Stimulated activated CD8-positive, alpha-beta memory T cell treated with anti-CD3 and anti-CD28 coated beads, Interleukin-4, amount 100 ng/mL, for 4 hours (primary cell): ENCODE results near the gene FBXO46.
"Not testable (repeated sequence)": the region's sequence is repeated elsewhere in the genome, so short reads cannot be mapped to it uniquely, and the experiment has no call there.

Experiments used
- DNase-seq, 2 donors: peaks; one replicate each; pipeline ENCODE4 v3.0.0-alpha.2; 2020; ENCODE audit warnings: low read depth in 2 of 2, low spot score in 1 of 2

FBXO46 gene

GRCh38 chr19:45685045-45685444 lies 45.7 kb downstream of the FBXO46 start:
- DNase-seq, result not testable (repeated sequence)

DNA sequence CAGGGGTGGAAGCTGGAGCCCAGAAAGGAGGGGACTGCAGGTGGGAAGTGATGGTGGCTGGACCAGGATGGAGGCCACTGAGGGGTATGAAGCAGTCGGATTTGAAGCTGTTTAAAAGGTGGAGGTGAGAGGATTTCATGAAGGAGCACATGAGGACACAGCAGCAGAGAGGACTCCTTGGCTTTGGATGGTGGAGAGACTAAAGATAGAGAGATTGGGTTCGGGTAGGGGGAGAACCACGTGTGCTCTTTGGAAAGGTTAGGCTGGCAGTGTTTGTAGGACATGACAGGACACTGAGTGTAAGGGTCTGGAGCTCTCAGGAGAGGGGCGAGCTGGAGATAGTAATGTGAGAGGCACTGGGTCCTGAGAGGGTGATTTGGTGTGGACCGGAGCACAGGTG lies 47.8 kb downstream of the FBXO46 start:
- DNase-seq, result no peak

GRCh38 chr19:45682117-45682516 lies 48.6 kb downstream of the FBXO46 start:
- no peak for DNase-seq

GRCh38 chr19:45681391-45682015 lies 49.2 kb downstream of the FBXO46 start:
- DNase-seq, result peak in 1 of 2 donors; percentile 61

GRCh38 chr19:45677351-45678230 lies 53.1 kb downstream of the FBXO46 start:
- peak; percentile 66 to 71 for DNase-seq

DNA sequence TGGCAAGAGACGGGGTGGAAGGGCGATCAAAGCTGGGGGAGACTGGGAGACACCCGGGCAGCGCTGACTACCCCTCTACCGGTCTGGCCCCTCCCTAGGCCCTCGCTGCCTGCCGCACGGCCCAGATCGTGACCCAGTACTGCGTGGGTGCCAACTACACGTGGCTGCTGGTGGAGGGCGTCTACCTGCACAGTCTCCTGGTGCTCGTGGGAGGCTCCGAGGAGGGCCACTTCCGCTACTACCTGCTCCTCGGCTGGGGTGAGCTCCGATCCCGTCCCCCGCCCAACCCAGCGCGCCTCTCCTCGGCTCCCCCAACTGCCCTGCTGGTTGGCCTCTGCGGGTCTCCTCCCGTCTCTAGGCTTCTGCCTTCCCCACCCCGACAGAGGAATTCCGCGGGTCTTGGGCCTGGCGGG lies 53.8 kb downstream of the FBXO46 start:
- DNase-seq, result peak in 1 of 2 donors; percentile 66

- DNase-seq, result no peak
Measured at GRCh38 chr19:45674946-45675345, 55.8 kb downstream of the FBXO46 start.

GRCh38 chr19:45670670-45671453 lies 59.8 kb downstream of the FBXO46 start:
- DNase-seq, result peak in 1 of 2 donors; percentile 40

- DNase-seq, result no peak
Measured at GRCh38 chr19:45668342-45668871, 62.3 kb downstream of the FBXO46 start.

DNA sequence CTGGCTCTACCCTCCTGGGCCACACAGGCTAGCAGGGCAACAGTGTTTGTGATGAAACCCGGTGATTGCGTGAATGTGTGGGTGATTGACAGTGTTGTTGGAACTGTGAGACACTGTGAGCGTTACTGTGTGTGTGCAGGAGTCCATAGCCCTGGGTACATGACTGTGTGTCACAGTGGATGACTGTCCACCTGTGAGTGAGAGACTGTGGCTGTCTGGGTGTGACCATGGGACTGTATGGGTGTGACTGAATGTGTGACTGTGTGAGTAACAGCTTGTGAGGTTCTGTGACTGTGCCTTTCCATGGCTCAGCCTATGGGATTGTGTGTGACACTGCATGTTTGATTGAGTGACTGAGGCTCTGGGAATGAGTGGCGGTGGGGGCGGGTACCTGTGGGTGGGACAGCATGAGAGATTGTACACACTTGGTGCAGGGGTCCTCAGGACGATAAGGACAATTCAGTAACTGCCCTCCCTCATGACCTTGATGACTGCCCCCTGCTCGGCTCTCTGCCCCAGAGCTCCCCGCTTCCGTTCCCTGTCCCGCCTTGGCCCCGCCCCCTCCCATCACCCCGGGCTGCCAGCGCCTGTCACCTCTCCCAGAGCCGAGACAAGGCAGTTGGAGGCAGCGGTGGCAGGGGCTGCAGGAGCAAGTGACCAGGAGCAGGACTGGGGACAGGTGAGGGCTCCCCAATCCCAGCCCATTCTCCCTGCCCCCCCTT lies 62.9 kb downstream of the FBXO46 start, which contains the start of gene GIPR:
GIPR (plus strand) TSS at position 602 of the 722 bp plus-strand sequence. CDS start 1,300 bp downstream, outside the sequence.
- peak in 1 of 2 donors; percentile 29 for DNase-seq

DNA sequence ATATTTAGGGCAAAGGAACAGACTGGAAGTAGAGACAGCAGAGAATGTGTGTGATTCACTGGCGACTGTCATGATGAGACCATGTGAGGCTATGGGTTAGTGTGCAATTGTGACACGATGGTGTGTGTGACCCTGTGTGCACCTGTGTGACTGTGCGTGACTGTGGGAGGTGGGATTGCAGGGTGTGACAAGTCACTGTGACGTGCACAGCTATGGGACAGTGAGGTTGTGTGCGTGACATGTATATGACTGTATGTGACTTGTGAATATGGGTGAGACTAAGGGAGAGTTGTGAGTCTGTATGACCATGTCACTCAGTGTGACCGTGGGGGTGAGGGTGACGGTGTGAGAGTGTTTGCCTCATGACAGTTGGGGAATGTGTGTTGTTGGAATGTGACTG lies 66.1 kb downstream of the FBXO46 start:
- DNase-seq, result no peak

- no peak for DNase-seq
Measured at GRCh38 chr19:45663800-45664199, 66.9 kb downstream of the FBXO46 start.

- no peak for DNase-seq
Measured at GRCh38 chr19:45660636-45661035, 70.1 kb downstream of the FBXO46 start.
